ENCODE data around the gene BRCA1.
A peak's percentile ranks its signal among the peaks of the same experiment; 100 is the strongest.
"Not testable (repeated sequence)": the region's sequence is repeated elsewhere in the genome, so short reads cannot be mapped to it uniquely, and the experiment has no call there.

The BRCA1 gene

GRCh38 chr17:43003542-43004172, 121.5 kb downstream of the BRCA1 start:
- DNase-seq = no peak
- no peak for ATAC-seq

GRCh38 chr17:43000894-43001293, 124.3 kb downstream of the BRCA1 start:
- ATAC-seq, DNase-seq: not testable (repeated sequence)

- no peak for DNase-seq
- no peak for ATAC-seq
Observed at GRCh38 chr17:42999003-42999525, 126.1 kb downstream of the BRCA1 start.

- peak; percentile 98 for ATAC-seq
Observed at GRCh38 chr17:42997984-42998938, 126.9 kb downstream of the BRCA1 start, which contains the start of gene RPL27. TSS of gene RPL27 (plus strand) at chr17:42998419. CDS start at chr17:42998751, 332 bp downstream.

GRCh38 chr17:42997390-42997983, 127.7 kb downstream of the BRCA1 start:
- ATAC-seq (no peak), DNase-seq (no peak)

More at GRCh38 chr17:42997984-42998938, 126.9 kb downstream of the BRCA1 start, which contains the start of gene RPL27:
- peak; percentile 97 for DNase-seq
